Neural progenitor cell (in vitro differentiated cells): ENCODE measurements around the gene PTK6. TPM values are rescaled to one million over a fixed set of nuclear protein-coding genes. Genes with fewer than 3 reads are reported as not detected.

ENCODE experiments used
- DNase-seq: peaks from one replicate; pipeline ENCODE4 v3.0.0-alpha.2; 2016; ENCODE audit warnings: low spot score
- H2AFZ ChIP-seq: fragments of 200-600 bp; sonication (generic); replicated peaks from 2 replicates; pipeline ENCODE4 v1.6.1; 2016; ENCODE audit warnings: antibody characterized with exemption
- H3F3A ChIP-seq: fragments of 200-600 bp; sonication (generic); 2 replicates; pipeline ENCODE4 v1.6.1; 2016; ENCODE audit warnings: antibody characterized with exemption, low read depth
- H3K27ac ChIP-seq: fragments of 200-600 bp; sonication (generic); 2 replicates; pipeline ENCODE4 v1.5.1; 2016; ENCODE audit warnings: mild to moderate bottlenecking
- H3K27me3 ChIP-seq: fragments of 200-600 bp; sonication (generic); 2 replicates; pipeline ENCODE4 v1.6.1; 2016; ENCODE audit warnings: mild to moderate bottlenecking, moderate library complexity
- H3K36me3 ChIP-seq: fragments of 200-600 bp; sonication (generic); 2 replicates; pipeline ENCODE4 v1.5.1; 2016
- H3K4me1 ChIP-seq: fragments of 200-600 bp; sonication (generic); 2 replicates; pipeline ENCODE4 v1.6.1; 2016; ENCODE audit warnings: mixed run types
- H3K4me2 ChIP-seq: fragments of 200-600 bp; sonication (generic); 2 replicates; pipeline ENCODE4 v1.6.1; 2016
- H3K4me3 ChIP-seq: fragments of 200-600 bp; sonication (generic); 2 replicates; pipeline ENCODE4 v1.5.1; 2016
- H3K79me2 ChIP-seq: fragments of 200-600 bp; sonication (generic); 2 replicates; pipeline ENCODE4 v1.6.1; 2016; ENCODE audit warnings: low read depth
- H3K9ac ChIP-seq: fragments of 200-600 bp; sonication (generic); 2 replicates; pipeline ENCODE4 v1.6.1; 2016
- H3K9me3 ChIP-seq: fragments of 200-600 bp; sonication (generic); 2 replicates; pipeline ENCODE4 v1.5.1; 2016; ENCODE audit warnings: low read depth
- H4K20me1 ChIP-seq: fragments of 200-600 bp; sonication (generic); 2 replicates; pipeline ENCODE4 v1.6.1; 2016; ENCODE audit warnings: low read depth
- H3K27ac Mint-ChIP-seq: 3 replicates; pipeline ENCODE4 v1.8.0; 2021; ENCODE audit warnings: mixed read lengths
- H3K27me3 Mint-ChIP-seq: 2 replicates; pipeline ENCODE4 v1.8.0; 2022; ENCODE audit warnings: low read depth, mild to moderate bottlenecking, inconsistent platforms, moderate library complexity, mixed read lengths; ENCODE audit not compliant: insufficient read depth
- H3K36me3 Mint-ChIP-seq: 3 replicates; pipeline ENCODE4 v1.8.0; 2021; ENCODE audit warnings: mixed read lengths
- H3K4me1 Mint-ChIP-seq: 3 replicates; pipeline ENCODE4 v1.8.0; 2021; ENCODE audit warnings: mixed read lengths
- H3K4me3 Mint-ChIP-seq: 3 replicates; pipeline ENCODE4 v1.8.0; 2021; ENCODE audit warnings: mild to moderate bottlenecking, moderate library complexity, mixed read lengths
- H3K9me3 Mint-ChIP-seq: 3 replicates; pipeline ENCODE4 v1.8.0; 2020; ENCODE audit warnings: mixed read lengths
- CTCF ChIP-seq: fragments of 200-600 bp; sonication (generic); IDR thresholded peaks from 2 replicates; pipeline ENCODE4 v1.5.1; 2017; ENCODE audit warnings: antibody characterized with exemption, mild to moderate bottlenecking
- EZH2 ChIP-seq: fragments of 200-600 bp; sonication (generic); IDR thresholded peaks from 2 replicates; pipeline ENCODE4 v1.6.1; 2017; ENCODE audit warnings: antibody characterized with exemption, mild to moderate bottlenecking, moderate library complexity
- EZH2phosphoT487 ChIP-seq: fragments of 200-600 bp; sonication (generic); IDR thresholded peaks from 2 replicates; pipeline ENCODE4 v1.6.1; 2017; ENCODE audit warnings: antibody characterized with exemption
- total RNA-seq: library from RNA; depleted of rRNA; stranded (reverse); fragments of >200 nt; gene quantifications from 2 replicates; pipeline ENCODE4 v1.2.3, GENCODE V29; 2015; ENCODE audit warnings: low replicate concordance

The PTK6 gene
- total RNA-seq, 1 donor from 2014 or later = not detected

GRCh38 chr20:63525185-63525584, 12.0 kb downstream of the PTK6 start:
- Mint-ChIP-seq H3K36me3 (peaks cover 9% of the 10 kb centered on the region), H3K27me3 (peaks cover 9% of the 10 kb centered on the region), H3K4me3 (no peak overlapping the region), H3K9me3 (no peaks in the 10 kb centered on the region), H3K27ac (no peak overlapping the region), H3K4me1 (peaks cover 7% of the 10 kb centered on the region)
- Histone ChIP-seq H3K79me2 (peaks cover 23% of the 10 kb centered on the region), H3K4me2 (no peak overlapping the region), H3K36me3 (no peaks in the 10 kb centered on the region), H3F3A (peaks cover 29% of the 10 kb centered on the region), H3K9ac (no peak overlapping the region), H3K9me3 (no peaks in the 10 kb centered on the region), H3K4me3 (no peak overlapping the region), H3K4me1 (peaks cover 11% of the 10 kb centered on the region), H2AFZ (no peak overlapping the region), H4K20me1 (peaks cover 29% of the 10 kb centered on the region), H3K27me3 (no peaks in the 10 kb centered on the region), H3K27ac (no peak overlapping the region)
- DNase-seq = no peak
- no peak for TF ChIP-seq CTCF
- TF ChIP-seq EZH2phosphoT487 = no peak
- no peak for TF ChIP-seq EZH2

- peaks cover 36% of the 10 kb centered on the region for H4K20me1 ChIP-seq
- H3K27me3 ChIP-seq = peaks cover 18% of the 10 kb centered on the region
- peak overlapping the region; percentile 79 for H3K4me3 Mint-ChIP-seq
- TF ChIP-seq CTCF = no peak
- H3K27ac Mint-ChIP-seq = no peak overlapping the region
- peaks cover 8% of the 10 kb centered on the region for H3K27me3 Mint-ChIP-seq
- H3K79me2 ChIP-seq = peaks cover 23% of the 10 kb centered on the region
- H3K4me1 ChIP-seq = peaks cover 19% of the 10 kb centered on the region
- H3K9ac ChIP-seq = no peak overlapping the region
- H3K36me3 ChIP-seq = no peaks in the 10 kb centered on the region
- peaks cover 38% of the 10 kb centered on the region for H3F3A ChIP-seq
- DNase-seq = peak; percentile 1
- H3K4me2 ChIP-seq = no peak overlapping the region
- no peak overlapping the region for H3K27ac ChIP-seq
- H3K4me1 Mint-ChIP-seq = peaks cover 11% of the 10 kb centered on the region
- no peaks in the 10 kb centered on the region for H3K9me3 Mint-ChIP-seq
- H2AFZ ChIP-seq = no peak overlapping the region
- no peaks in the 10 kb centered on the region for H3K9me3 ChIP-seq
- peaks cover 11% of the 10 kb centered on the region for H3K36me3 Mint-ChIP-seq
- H3K4me3 ChIP-seq = no peak overlapping the region
Observed at GRCh38 chr20:63522981-63523611, 14.1 kb downstream of the PTK6 start.

GRCh38 chr20:63522091-63522868, 14.9 kb downstream of the PTK6 start:
- Histone ChIP-seq H3K36me3 (no peaks in the 10 kb centered on the region), H3K9ac (no peak overlapping the region), H3K4me3 (peak overlapping the region; percentile 74), H3F3A (peaks cover 36% of the 10 kb centered on the region), H3K4me2 (peak overlapping the region; percentile 99), H3K27ac (no peak overlapping the region), H2AFZ (no peak overlapping the region), H3K79me2 (peaks cover 23% of the 10 kb centered on the region), H3K9me3 (no peaks in the 10 kb centered on the region), H3K4me1 (peaks cover 19% of the 10 kb centered on the region), H3K27me3 (peaks cover 19% of the 10 kb centered on the region), H4K20me1 (peaks cover 36% of the 10 kb centered on the region)
- TF ChIP-seq EZH2phosphoT487 (no peak), CTCF (no peak), EZH2 (no peak)
- no peak for DNase-seq
- Mint-ChIP-seq H3K36me3 (peaks cover 11% of the 10 kb centered on the region), H3K27ac (no peak overlapping the region), H3K27me3 (peaks cover 5% of the 10 kb centered on the region), H3K9me3 (no peaks in the 10 kb centered on the region), H3K4me3 (peak overlapping the region; percentile 79), H3K4me1 (peaks cover 13% of the 10 kb centered on the region)
